Fibroblast of lung (primary cell): ENCODE data around the gene TMEM116.

Source experiments
- EZH2 ChIP-seq: IDR thresholded peaks from 2 replicates; pipeline ENCODE4 v1.5.1; 2012; ENCODE audit warnings: low read length, control low read depth, mild to moderate bottlenecking; ENCODE audit errors: missing control alignments
- TF ChIP-seq, protein P1 (sequence below), 2 donors: IDR thresholded peaks in 1 of 2; conservative IDR thresholded peaks in 1 of 2; 1 replicate in 1 of 2; 2 replicates in 1 of 2; pipeline ENCODE4 v1.5.1; 2011 to 2012; ENCODE audit warnings: low read length in 2 of 2, control low read depth in 1 of 2, inconsistent platforms in 1 of 2, low read depth in 1 of 2, mild to moderate bottlenecking in 1 of 2

- TF ChIP-seq, protein P1, sequence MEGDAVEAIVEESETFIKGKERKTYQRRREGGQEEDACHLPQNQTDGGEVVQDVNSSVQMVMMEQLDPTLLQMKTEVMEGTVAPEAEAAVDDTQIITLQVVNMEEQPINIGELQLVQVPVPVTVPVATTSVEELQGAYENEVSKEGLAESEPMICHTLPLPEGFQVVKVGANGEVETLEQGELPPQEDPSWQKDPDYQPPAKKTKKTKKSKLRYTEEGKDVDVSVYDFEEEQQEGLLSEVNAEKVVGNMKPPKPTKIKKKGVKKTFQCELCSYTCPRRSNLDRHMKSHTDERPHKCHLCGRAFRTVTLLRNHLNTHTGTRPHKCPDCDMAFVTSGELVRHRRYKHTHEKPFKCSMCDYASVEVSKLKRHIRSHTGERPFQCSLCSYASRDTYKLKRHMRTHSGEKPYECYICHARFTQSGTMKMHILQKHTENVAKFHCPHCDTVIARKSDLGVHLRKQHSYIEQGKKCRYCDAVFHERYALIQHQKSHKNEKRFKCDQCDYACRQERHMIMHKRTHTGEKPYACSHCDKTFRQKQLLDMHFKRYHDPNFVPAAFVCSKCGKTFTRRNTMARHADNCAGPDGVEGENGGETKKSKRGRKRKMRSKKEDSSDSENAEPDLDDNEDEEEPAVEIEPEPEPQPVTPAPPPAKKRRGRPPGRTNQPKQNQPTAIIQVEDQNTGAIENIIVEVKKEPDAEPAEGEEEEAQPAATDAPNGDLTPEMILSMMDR (conservative IDR thresholded peaks at IDR 0.05 in 1 of 2, IDR thresholded peaks at IDR 0.05 in 1 of 2; ENCODE audit: low read depth in 1 of 2, low read length in 2 of 2): no peak
- no peak for TF ChIP-seq EZH2
Observed at GRCh38 chr12:111887926-111888745, 124.8 kb downstream of the TMEM116 start.
